ENCODE measurements around the gene TSPOAP1.

DNA sequence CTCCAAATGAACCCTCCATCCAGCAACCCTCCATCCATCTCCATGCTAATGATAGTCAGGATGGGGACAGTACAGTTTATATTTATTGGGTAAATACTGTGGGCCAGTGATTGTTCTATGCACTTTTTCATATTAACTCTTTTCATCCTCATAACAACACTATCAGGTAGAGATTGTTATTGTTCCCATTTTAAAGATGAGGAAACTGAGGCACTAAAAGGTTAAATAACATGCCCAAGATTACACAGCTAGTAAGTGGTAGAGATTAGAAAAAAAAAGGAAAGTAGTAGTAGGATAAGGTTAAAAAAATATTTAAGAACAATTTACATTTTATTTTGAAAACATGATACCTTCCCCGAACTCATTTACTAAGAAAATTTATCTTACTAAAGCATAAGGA is 45.3 kb upstream of the TSPOAP1 start:
- TF ChIP-seq, protein P1, sequence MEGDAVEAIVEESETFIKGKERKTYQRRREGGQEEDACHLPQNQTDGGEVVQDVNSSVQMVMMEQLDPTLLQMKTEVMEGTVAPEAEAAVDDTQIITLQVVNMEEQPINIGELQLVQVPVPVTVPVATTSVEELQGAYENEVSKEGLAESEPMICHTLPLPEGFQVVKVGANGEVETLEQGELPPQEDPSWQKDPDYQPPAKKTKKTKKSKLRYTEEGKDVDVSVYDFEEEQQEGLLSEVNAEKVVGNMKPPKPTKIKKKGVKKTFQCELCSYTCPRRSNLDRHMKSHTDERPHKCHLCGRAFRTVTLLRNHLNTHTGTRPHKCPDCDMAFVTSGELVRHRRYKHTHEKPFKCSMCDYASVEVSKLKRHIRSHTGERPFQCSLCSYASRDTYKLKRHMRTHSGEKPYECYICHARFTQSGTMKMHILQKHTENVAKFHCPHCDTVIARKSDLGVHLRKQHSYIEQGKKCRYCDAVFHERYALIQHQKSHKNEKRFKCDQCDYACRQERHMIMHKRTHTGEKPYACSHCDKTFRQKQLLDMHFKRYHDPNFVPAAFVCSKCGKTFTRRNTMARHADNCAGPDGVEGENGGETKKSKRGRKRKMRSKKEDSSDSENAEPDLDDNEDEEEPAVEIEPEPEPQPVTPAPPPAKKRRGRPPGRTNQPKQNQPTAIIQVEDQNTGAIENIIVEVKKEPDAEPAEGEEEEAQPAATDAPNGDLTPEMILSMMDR (IDR thresholded peaks at IDR 0.05; ENCODE audit: insufficient read depth, low read depth, low read length): no peak
- no peak for TF ChIP-seq EZH2 (IDR thresholded peaks at IDR 0.05; ENCODE audit: insufficient read depth, low read length)
